Heart left ventricle (tissue), 16 donors: Measurements from ENCODE around the gene CCDC69. TPM values are rescaled to one million over a fixed set of nuclear protein-coding genes. Genes with fewer than 3 reads are reported as not detected.

Experiments used
- ATAC-seq, 4 donors: fragments of 200-7000 bp; cut with Tn5 transposase; one replicate each; pipeline ENCODE4 v1.9.1; 2020 to 2022; ENCODE audit warnings: moderate library complexity in 4 of 4, mild to moderate bottlenecking in 3 of 4, moderate number of reproducible peaks in 1 of 4
- DNase-seq, 5 donors: peaks; one replicate each; pipeline ENCODE4 v3.0.0-alpha.2; 2020
- H3K27ac ChIP-seq, 12 donors: fragments of 200-600 bp; sonication (generic) in 4 of 12; one replicate each; pipeline versions ENCODE4 v1.5.0 to v1.8.0; 2016 to 2022; ENCODE audit warnings: mild to moderate bottlenecking in 2 of 12
- H3K27me3 ChIP-seq, 9 donors: fragments of 200-600 bp; sonication (generic) in 2 of 9; one replicate each; pipeline versions ENCODE4 v1.5.1 to v1.8.0; 2016 to 2022; ENCODE audit warnings: mild to moderate bottlenecking in 3 of 9
- H3K36me3 ChIP-seq, 9 donors: fragments of 200-600 bp; sonication (generic) in 2 of 9; one replicate each; pipeline versions ENCODE4 v1.5.0 to v1.8.0; 2018 to 2022; ENCODE audit warnings: mild to moderate bottlenecking in 2 of 9
- H3K4me1 ChIP-seq, 12 donors: fragments of 200-600 bp; sonication (generic) in 4 of 12; one replicate each; pipeline versions ENCODE4 v1.5.0 to v1.8.0; 2016 to 2022; ENCODE audit warnings: mild to moderate bottlenecking in 3 of 12
- H3K4me3 ChIP-seq, 12 donors: fragments of 200-600 bp; sonication (generic) in 4 of 12; one replicate each; pipeline versions ENCODE4 v1.5.0 to v1.8.0; 2017 to 2022; ENCODE audit warnings: mild to moderate bottlenecking in 9 of 12, moderate library complexity in 4 of 12
- H3K9me3 ChIP-seq, 12 donors: fragments of 200-600 bp; sonication (generic) in 4 of 12; one replicate each; pipeline versions ENCODE4 v1.5.0 to v1.8.0; 2016 to 2022; ENCODE audit warnings: mild to moderate bottlenecking in 1 of 12
- CTCF ChIP-seq, 12 donors: fragments of 200-600 bp; sonication (generic) in 4 of 12; IDR thresholded peaks; one replicate each; pipeline versions ENCODE4 v1.5.0 to v1.8.0; 2018 to 2022; ENCODE audit warnings: antibody characterized with exemption in 12 of 12, mild to moderate bottlenecking in 5 of 12
- POLR2A ChIP-seq, 2 donors: fragments of 450-650 bp; IDR thresholded peaks; one replicate each; pipeline ENCODE4 v1.6.1; 2017; ENCODE audit warnings: antibody characterized with exemption in 2 of 2, mild to moderate bottlenecking in 2 of 2, moderate library complexity in 2 of 2
- WGBS, 4 donors: extraction: QIAGEN DNeasy Blood & Tissue Kit in 2 of 4; methylation state at CpG; one replicate each; pipeline versions ENCODE4 v1.1.5 to v1.1.7; 2013 to 2018; 5-methylcytosine and 5-hydroxymethylcytosine counted together
- intact Hi-C, 10 donors: fragments of 100-400 bp; cut with DNase I; formaldehyde crosslinking; loops; one replicate each; pipeline versions ENCODE4 v1.11.1 to v1.14.2; 2022
- polyA plus RNA-seq, 2 donors: library from polyadenylated mRNA; stranded (reverse); fragments of 200-250 nt; gene quantifications; one replicate each; pipeline ENCODE4 v1.2.3, GENCODE V29; 2013
- total RNA-seq, 9 donors: library from RNA; depleted of rRNA in 2 of 9; stranded (reverse); fragments of >200 nt in 2 of 9; fragmentation: NEBNext Ultra II Directional in 3 of 9; extraction: Animal tissue kit (Norgen Biotek cat#: 25700) in 3 of 9; gene quantifications; one replicate each; pipeline versions ENCODE4 v1.1.0 to v1.2.4, GENCODE V29; 2016 to 2023
- donor health status: ischemic (EF 13 %, LVEDD 7.1; RV severe dilation, severe dysfunction).
- donor health status: healthy with polysubstance abuse.
- donor health status: DM: no; HTN: yes; CAD: no.
- donor health status: DM: no; HTN: no; CAD: no.
- donor health status: ischemic (EF 25% LVEDD 6.9; RV normal size, moderate dysfunction).
- donor health status: ischemic (EF 25% LVEDD 5.7; RV mildly dilated, moderate dysfunction).
- donor health status: healthy.
- donor health status: DM: yes; HTN: yes; CAD: no.
- donor health status: ischemic (EF 35%, LVEDD 5.7; RV mildly dilated, moderate dysfunction).
- donor health status: nonischemic (EF 11% LVEDD 7.7; RV severe dilation, severe dysfunction).
- donor health status: DM: yes; HTN: yes; CAD: no.
- donor health status: PGD.
- donor health status: ischemic (EF 29% LVEDD 5.4; RV normal size, mild dysfunction).
- donor health status: nonischemic (EF 23%, LVEDD 6.1; RV moderate dilation, normal function).

The CCDC69 gene
- total and polyA plus RNA-seq, 11 donors: 82.5 to 245 (median 119) TPM

GRCh38 chr5:151208481-151208914 lies 15.4 kb downstream of the CCDC69 start:
- peak overlapping the region; percentile 10 to 81 (median 51) for H3K27ac ChIP-seq
- peak in 1 of 5 donors; percentile 40 for DNase-seq
- peaks cover 2 to 62% (median 48%) of the 10 kb centered on the region in 12 donors for H3K4me1 ChIP-seq
- H3K4me3 ChIP-seq: no peak overlapping the region
- intact Hi-C loops: no loop called here
- H3K9me3 ChIP-seq: no peaks in the 10 kb centered on the region
- TF ChIP-seq CTCF (IDR thresholded peaks at IDR 0.05) (no peak), POLR2A (IDR thresholded peaks at IDR 0.05) (no peak)
- WGBS, 4 donors: 4 to 9% (median 6%) methylated on average over 5 of the region's 5 CpGs
- peak in 3 of 4 donors; percentile 60 to 62 (median 60) for ATAC-seq
- H3K36me3 ChIP-seq: peaks cover 0 to 7% (median 0%) of the 10 kb centered on the region in 9 donors
- no peaks in the 10 kb centered on the region for H3K27me3 ChIP-seq

- no peak overlapping the region for H3K4me3 ChIP-seq
- intact Hi-C loops: no loop called here
- TF ChIP-seq POLR2A (IDR thresholded peaks at IDR 0.05) (no peak), CTCF (IDR thresholded peaks at IDR 0.05) (no peak)
- no peaks in the 10 kb centered on the region for H3K9me3 ChIP-seq
- H3K27me3 ChIP-seq: no peaks in the 10 kb centered on the region
- 87 to 92% (median 91%) methylated on average over 10 of the region's 10 CpGs for WGBS, 4 donors
- H3K4me1 ChIP-seq: peaks cover 0 to 44% (median 25%) of the 10 kb centered on the region in 12 donors
- ATAC-seq (no peak), DNase-seq (peak in 1 of 5 donors; percentile 3)
- peak overlapping the region in 1 of 12 donors; percentile 5 for H3K27ac ChIP-seq
- peaks cover 0 to 31% (median 14%) of the 10 kb centered on the region in 9 donors for H3K36me3 ChIP-seq
Observed at GRCh38 chr5:151205411-151205810, 18.5 kb downstream of the CCDC69 start.

- H3K4me1 ChIP-seq: peaks cover 0 to 32% (median 21%) of the 10 kb centered on the region in 12 donors
- intact Hi-C loops: no loop called here
- no peaks in the 10 kb centered on the region for H3K9me3 ChIP-seq
- H3K27ac ChIP-seq: no peak overlapping the region
- 84 to 90% (median 86%) methylated on average over 5 of the region's 5 CpGs for WGBS, 4 donors
- no peak for ATAC-seq
- DNase-seq: peak in 1 of 5 donors; percentile 2
- no peaks in the 10 kb centered on the region for H3K27me3 ChIP-seq
- peaks cover 0 to 43% (median 28%) of the 10 kb centered on the region in 9 donors for H3K36me3 ChIP-seq
- TF ChIP-seq POLR2A (IDR thresholded peaks at IDR 0.05) (no peak), CTCF (IDR thresholded peaks at IDR 0.05) (no peak)
- no peak overlapping the region for H3K4me3 ChIP-seq
Observed at GRCh38 chr5:151204051-151204450, 19.8 kb downstream of the CCDC69 start.

- intact Hi-C loops: no loop called here
Observed at GRCh38 chr5:151202381-151203139, 21.3 kb downstream of the CCDC69 start.

More at GRCh38 chr5:151202381-151203139, 21.3 kb downstream of the CCDC69 start:
- Histone ChIP-seq H3K4me3 (no peak overlapping the region), H3K36me3 (peaks cover 0 to 58% (median 40%) of the 10 kb centered on the region in 9 donors), H3K27ac (peak overlapping the region in 2 of 12 donors; percentile 10 to 28), H3K4me1 (peaks cover 0 to 17% (median 7%) of the 10 kb centered on the region in 12 donors), H3K9me3 (no peaks in the 10 kb centered on the region), H3K27me3 (no peaks in the 10 kb centered on the region)
- ATAC-seq (peak; percentile 24 to 82 (median 63)), DNase-seq (peak in 1 of 5 donors; percentile 3)
- whole genome bisulfite sequencing, 4 donors: 51 to 64% (median 56%) methylated on average over 5 of the region's 5 CpGs
- TF ChIP-seq POLR2A (IDR thresholded peaks at IDR 0.05) (no peak), CTCF (IDR thresholded peaks at IDR 0.05) (no peak)
